SKM-1 (cell line): ENCODE data around the gene SIM1.

ENCODE experiments used
- DNase-seq: peaks from one replicate; lab custom pipeline; 2025; ENCODE audit not compliant: unreplicated experiment; lab: John Stamatoyannopoulos, UW

SIM1 gene

DNA sequence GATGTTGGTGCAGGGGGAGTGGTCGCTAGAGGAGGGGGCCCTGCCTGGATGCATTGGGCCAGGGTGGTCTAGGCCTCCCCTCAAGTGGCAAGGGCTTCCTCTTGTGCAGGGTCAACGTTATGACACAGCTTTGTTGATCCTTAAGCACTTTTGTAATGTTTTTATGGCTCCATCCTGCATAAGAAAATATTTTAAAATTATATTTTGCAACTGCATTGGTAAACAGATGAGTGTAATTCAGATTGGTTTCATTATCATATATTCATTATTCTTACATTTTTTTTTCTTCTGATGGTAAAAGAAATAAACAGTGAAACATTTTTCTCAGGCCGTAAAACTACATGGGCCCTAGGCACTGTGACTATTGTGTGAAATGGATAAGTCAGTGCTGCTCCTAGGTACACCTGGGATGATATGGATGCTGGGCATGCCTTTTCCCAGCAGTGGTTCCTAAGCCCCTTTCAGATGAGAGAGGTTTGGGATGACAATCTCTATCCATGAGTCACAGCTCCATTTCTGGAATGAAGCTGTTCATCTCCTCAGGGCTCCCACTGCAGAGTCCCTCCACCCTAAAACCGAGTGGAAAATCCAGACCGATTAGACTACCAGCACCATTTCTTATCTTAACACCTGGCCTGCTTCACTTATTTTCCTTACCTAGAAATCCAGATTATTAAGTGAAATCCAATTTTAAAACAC is 5.8 kb upstream of the SIM1 start:
- DNase-seq: no peak

DNA sequence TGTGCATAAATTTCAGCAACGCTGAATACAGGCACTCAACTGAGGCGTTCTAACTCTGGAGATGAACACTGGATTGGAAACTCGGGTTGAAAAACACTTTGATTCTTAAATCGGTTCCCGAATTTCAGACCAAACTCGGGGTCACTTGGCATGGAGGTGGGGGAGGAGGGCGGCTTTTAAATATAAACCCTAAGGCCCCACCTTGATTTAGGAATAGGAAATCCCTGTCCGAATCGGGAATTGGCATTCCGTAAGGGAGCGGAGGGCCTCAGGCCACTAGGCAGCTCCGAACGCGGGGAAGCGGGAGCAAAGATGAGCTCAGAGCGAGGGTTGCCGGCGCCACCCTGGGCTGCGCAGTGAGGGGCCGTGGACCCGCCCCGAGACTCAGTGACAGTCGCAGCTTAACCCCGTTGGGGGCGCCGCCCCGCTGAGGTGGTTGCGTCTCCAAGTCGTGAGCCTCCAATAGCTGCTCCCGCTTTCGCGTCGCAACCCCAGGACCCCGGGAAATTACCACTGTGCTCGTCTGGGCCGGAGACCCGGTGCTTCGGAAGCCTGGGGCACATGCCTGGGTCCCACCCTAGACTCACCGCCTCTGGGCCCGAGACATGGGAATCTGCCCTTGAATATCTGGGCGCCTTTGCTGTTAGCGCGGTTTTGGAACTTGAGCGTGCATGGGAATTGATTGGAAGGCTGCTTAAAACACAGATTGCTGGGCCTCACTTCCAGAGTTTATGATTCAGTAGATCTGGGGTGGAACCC is 4.6 kb upstream of the SIM1 start:
- no peak for DNase-seq

DNA sequence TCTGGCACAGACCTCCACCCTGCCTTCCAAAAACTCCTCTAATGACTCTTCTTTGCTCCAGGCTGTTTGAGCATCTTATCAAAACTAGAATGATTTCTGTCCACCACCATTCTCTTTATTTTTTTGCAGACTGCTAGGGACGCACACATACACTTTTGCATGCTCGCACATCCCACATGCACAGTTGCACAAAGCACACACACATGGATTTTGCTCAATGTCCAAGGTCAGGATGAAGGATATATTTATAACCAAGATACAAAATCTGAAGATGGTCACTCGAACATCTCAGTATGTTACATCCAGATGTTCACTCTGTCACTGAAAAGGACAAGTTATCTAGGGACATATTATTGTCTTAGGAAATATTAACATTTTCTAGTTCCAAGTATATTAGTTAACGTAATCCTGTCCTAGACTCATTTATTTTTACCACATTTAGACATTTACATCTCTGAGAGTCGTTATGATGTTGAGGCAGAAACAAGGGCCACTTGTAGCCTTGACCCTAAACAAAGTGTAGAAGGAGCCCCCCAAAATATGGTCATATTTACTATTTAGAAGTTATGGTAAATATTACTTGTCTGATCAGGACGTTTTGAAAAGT is 3.4 kb upstream of the SIM1 start:
- no peak for DNase-seq

DNA sequence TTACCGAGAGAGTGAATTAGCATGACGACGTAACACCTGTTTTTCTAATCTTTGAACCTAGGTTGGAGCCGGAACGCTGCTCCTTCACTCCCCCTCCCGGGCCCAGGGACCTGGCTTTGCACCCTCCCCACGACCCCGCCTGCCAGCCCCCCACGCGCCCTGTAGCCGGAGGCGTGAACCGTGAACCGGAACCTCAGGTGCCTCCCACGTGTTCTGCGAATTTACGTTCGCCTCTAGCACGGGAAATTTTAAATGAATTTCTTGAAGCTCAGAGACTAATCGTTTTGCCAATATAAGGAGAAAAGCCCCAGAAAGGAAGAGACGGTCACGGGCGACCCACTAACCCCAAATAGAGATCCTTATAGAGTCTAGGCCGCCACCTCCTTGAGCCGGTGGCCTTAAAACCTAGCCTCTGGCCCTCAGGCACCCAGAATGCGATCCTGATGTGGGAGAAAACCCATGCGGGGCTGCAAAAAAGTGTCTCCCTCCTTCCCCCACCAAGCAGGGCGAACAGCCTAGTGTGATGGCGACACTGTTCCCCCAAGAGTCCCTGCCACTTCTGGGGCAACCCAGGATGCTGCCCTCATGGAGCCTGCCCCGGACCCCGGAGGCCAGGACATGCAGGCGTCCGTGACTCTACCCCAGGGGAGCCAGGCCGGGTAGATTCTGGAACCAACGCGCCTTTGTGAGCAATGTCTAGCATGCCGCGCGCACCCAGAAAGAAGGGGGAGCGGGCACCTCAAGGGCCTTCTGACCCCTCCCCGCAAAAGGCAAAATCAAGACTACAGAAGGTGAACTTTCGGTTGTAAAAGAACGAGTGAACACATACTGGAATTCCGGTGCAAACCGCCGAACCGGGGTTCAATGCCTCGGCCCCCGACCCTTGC is 2.7 kb upstream of the SIM1 start:
- DNase-seq: no peak

DNA sequence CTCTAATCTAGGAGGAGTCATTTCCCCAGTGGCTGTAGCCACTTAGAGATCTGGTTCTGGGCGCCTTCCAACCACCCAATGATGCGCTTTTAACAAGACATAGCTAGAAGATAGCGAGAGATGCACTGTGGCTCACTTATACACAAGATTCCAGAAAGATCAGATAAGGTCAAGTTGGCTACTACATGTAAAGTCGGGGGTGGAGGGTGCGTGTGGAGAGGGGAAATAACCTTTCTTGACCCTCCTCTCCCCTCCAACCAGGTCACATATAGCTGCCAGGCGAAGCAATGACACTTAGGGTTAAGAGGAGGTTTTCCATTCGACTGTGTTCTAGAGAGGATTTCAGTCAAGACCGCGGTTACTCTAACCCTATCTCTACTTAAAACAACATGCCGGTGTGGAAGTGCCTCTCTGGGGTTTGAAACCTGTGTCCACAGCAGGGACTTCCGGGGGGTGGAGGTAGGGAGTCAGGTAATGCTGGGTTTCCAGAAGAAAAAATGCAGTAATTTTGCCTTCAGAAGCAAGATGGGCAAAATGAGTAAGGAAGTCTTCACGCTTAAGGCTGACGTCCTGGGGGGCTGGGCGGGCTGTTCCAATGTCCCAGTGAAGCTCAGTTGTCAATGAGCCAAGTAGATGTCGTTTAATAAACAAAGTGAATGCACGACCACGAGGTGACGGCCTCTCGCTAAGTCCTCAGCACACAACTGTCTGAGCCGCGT is 1.8 kb upstream of the SIM1 start:
- DNase-seq: no peak

DNA sequence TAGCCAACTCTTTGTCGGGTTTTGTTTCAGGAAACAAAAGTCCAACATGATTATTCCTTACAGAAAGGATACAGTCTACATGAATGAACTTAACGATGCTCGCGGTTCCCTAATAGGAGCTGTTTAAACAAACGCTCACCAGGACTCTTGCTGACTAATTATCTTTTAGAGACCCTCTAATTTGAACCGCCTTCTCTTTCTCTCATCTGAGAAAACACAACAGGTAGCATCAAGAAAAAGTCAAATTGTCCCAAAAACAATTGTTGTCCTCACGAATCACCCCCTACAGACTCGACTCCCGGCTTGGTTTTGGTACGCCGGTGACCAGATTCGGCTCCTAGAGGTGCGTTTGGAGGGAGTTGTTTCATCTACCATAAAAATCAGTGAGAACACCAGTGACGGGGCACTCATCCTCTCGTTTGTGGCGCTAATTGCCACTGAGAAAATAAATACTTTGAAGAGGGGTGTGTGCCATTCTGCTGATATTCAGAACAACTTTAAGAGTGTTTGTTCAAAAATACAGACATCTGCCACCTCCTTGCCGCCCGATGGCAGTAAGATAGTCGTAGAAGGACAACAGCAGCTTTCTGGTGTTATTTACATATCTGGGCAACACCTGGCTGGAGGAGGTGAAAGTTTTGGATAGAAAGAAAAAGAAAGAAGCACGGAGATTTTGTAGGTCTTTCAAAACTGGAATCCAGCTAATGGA is 1.1 kb upstream of the SIM1 start:
- no peak for DNase-seq

DNA sequence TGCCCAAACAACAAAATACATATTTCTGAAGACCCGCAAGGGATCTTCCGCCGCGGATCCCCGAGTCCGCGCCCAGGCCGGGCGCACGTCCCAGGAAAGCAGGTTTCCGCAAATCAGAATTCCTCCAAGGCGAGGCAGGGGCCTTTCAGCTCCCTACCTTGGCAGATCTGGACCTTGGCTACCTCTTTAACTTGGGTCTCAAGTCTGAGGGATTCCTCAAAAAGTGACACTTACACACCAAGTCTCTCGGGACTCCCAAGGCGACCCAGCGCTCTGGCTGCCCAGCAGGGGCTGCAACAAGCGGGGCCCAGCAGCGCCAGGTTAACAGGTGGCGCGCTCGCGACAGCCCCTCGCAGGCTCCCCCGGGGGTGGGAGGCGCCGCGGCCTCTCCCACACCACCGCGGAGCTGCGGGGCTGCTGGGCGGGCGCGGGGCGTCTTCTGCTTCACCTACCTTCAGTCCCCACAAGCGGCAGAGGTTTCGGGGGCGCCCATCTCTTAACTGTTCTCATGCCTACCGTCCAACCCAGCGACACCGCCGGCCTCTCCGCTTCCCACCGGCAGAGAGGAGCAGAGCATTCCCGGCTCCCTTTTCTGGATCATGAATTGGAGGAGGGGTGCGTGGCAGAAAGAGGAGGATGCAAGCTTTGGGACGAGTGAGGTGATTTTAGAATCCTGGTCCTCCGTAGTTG is 414 bp downstream of the SIM1 start:
- no peak for DNase-seq

DNA sequence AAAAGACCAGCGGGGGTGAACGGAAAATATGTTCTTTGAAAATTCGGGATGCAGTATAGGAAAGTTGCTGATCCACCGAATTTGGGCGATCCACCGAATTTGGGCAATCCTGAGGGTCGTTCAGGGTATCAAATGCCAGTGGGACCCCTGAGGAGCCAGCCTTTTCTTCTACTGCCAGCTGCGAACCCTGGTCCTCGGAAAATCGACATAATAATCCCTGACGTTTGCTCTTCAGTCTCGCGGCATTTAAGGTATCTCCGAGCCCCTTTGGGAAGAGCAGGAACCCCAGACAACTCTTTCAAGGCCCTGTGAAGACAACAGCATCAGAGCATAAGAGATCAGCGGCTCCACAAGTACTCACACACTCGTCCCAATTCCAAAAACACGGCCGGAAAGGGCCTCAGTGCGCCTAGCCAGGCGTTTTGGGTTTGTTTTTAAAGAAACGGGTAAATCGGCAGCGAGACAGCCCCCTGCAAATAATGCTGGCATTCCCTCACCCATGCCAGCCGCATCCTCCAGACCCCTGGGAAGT is 1.0 kb downstream of the SIM1 start:
- no peak for DNase-seq

DNA sequence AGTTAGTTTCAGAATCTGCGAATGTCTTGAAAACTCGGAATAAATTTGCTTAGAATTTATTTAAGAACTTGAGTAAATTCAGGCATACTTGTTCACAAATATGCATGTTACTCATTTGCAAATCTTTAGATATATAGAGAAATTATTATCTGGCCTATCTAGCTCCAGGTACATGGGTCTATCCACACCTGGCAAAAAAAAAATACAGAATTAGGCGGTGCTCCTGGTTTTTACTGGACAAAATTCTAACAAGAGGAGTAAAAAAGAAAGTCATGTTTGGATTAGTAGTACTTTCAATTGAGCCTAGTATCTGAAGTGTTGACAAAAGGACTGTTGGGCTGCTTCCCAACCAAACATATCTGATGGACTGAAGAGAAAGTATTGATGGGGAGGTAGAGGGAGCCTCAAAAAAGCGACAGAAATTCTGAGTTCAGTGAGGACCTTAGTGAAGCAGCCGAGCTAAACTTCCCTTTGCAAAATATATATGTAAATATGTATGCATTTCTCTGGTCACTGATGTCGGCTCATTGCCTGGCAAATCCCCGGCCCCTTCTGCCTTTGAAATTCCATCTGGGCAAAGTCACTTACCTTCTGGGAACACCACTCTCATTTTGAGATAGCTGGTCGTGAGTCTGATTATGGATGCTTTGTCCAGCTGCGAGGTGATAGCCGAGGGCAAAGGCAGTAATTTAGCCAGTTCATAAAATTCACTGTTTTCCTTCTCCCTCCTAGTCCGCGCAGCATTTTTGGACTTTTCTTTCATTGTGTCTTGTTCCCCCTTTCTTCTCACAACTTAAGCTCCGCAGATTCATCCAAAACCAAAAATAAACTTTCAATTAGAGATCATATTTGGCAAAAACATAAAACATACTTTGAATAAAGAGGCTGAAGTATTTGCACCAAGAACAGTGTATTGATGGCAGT is 1.8 kb downstream of the SIM1 start:
- DNase-seq: no peak

DNA sequence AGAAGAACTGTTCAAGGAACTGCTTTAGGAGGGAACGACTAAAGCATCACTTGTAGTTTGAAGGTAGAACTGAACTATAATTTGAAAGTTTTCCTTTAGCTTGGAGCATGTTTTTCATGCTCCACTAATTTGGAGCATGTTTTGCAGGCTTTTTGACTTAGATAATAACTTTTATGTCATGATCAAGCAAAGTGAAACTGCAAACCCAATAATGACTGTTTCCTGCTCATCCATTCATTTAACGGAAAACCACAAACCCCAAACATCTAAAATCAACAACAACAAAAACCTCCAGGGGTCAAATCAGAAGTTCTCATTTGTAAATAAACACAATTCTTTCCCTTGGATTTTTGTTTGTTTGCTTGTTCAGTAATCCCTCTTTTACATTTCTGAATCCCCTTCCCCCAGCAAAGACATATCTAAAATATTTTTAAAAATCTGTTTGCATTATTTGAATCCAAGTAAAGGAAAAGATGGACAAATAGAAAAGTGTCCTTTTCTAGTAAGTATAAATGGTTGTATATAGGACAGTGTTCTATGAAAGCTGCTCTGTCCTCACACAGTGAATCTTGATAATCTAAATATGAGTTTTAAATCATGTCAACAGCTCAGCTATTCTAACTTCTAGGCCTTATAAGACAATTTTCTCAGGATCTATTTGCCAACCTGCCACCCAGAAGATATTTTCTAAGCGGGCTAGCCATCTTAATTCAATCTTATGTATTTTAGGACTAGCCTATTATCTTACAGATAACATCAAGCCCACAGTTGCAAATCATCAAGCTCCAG is 2.6 kb downstream of the SIM1 start:
- DNase-seq: no peak

DNA sequence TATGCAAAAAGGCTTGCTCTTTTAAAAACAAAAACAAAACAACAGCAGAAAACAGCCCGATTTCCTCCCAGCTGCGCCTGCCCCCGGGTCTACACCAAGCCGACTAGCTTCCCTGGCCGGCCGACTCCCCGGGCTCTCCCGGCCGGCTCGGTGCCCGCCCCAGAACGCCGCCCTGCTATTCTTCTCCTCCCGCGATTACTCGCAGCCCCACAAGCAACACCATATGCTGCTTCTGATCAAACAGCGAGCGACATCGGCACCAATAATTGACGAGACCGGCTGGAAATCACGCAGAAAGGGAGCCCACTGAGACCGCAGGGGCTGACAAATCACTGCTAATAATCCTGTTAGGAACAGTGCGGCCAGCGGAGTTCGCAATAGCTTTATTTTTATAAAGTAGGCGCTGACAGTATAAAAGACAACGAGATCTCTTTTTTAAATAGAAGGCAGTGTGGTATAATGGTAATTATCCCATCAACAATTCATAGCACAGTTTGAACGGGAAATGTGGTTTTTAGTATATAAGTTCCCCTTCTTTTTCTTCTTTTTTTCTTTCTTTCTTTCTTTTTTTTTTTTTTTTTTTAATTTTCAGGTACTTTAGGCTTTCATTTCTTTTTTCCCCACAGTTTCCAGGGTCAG is 3.3 kb downstream of the SIM1 start:
- DNase-seq: no peak

DNA sequence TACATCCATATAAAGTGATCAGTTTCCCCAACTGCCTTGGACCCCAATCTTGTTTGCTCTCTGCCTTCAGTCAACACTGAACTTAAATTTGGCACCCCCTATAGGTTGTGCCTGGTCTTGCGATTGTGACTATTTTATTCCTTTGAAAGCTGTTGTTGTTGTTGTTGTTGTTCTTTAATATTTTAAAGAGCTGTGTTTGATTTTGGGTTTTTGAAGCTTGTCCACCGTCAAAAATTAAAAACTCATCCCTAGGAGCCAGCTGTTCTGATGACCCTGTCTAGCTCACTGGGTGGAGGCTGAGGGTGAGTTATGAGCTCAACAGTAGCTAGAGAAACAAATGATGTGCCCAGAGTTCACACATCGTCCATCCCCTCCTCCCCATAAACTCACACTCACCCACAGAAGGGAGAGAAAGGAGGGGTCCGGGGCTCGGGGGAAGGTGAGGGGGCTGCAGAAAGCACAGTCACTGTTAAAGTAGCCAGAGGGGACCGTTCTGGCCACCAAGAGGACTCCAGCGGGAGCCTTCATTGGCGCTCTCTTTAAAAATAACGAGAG is 4.0 kb downstream of the SIM1 start:
- no peak for DNase-seq

DNA sequence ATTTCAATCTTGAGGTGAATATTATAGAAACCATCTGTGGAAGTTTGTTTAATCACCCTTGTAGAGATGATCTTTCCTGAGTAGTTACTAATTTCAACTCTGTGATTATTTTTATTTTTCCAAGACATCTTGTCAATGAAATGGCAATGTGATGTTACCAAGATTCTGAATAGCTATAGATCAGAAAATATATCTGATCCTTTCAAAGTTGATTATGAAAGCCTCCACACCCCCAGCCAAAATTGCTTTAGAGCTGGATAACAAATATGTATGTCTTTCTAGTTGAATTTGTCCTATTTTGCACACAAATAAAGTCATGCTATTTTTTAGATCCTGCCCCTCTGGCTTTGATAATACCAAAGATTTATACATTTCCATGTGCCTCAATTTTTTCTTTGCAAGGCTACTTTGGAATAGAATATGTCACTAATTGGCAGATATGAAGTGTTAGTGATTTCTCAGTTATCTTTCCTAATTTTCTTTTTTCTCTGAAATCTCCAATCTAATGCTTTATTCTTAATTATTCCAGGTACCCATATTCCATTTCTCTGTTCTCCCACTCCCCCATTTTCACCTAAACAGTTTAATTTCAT is 5.0 kb downstream of the SIM1 start:
- DNase-seq: no peak

DNA sequence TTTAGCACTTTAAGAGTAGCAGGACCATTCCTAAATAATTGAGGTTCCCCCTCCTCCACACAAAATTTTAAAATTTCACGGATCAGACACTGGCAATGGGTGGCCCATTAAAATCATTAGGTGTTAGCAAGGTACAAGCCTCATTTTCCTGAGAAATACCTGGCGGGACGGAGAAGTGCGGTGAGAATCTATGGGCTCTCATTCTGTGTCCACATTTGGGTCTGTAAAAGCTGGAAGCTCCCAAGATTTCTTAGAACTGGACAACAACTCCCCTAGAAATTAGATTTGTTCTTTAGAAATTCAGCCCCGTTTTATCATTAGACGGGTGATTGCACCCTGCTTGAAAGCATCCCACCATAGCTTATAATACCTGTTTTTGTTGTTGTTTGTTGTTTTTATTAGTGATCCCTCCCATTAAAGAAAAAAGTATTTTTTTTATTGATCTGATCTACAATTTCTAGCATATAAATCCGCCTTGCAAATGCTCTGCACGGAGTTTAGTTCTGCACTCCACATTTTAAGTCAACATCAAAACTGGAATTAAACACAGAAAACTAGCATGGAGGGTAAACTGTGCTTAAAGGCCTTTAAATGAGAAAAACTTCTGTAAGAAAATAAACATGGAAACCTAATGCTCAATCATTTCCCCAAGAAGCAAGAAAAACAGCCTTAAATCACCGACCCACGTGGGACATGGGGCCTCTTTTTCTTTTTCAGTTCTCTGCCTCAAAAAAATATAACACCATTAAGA is 5.7 kb downstream of the SIM1 start:
- no peak for DNase-seq

DNA sequence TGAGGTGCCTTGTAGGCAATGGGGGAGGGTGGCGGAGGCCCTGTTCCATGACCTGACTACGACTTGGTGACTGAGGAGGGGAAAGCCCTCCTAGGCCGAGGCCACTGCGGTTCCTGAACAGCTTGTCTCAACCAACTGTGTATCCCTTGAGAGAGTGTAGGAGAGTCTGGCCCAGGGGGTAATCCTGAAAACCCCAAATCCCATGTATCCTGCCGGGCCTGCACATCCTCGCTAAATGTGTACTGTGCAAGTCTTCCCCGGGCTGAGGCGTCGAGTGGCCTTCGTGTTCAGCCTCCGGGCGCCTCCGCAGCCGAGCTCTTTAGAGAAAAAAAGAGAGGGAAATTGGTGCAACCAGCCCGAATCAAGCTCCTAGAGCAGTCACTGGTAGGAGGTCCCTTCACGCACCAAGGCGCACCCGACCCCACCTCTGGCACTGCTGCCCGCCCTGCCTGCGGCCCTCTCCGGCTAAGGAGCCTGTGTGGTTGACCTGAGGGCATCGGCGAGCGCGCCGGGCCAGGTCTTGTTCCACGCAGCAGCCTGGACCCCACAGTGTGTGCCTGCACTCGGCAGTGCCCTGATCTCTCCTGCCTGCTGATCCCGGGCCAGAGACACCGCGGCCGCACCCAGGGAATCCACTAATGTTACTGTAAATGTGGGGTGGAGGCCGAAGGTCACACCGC is 7.3 kb downstream of the SIM1 start:
- DNase-seq: no peak
